Liver (tissue), 9 donors: Measurements from ENCODE around the gene ZNF316. TPM values are rescaled to one million over a fixed set of nuclear protein-coding genes. Genes with fewer than 3 reads are reported as not detected.

Experiments
- DNase-seq: peaks from one replicate; pipeline ENCODE4 v3.0.0-alpha.2; 2017; ENCODE audit warnings: low spot score
- H3K27ac ChIP-seq, 2 donors: one replicate each; pipeline ENCODE4 v1.7.0; 2013; ENCODE audit warnings: inconsistent platforms in 2 of 2, low read length in 2 of 2, control low read depth in 1 of 2, low read depth in 1 of 2, mild to moderate bottlenecking in 1 of 2
- H3K27me3 ChIP-seq, 4 donors: one replicate each; pipeline versions ENCODE4 v1.6.1 to v1.7.0; 2013; ENCODE audit warnings: low read length in 3 of 4, inconsistent platforms in 1 of 4, mild to moderate bottlenecking in 1 of 4, moderate library complexity in 1 of 4; ENCODE audit not compliant: control insufficient read depth in 4 of 4, insufficient read depth in 4 of 4
- H3K36me3 ChIP-seq, 4 donors: one replicate each; pipeline versions ENCODE4 v1.6.1 to v1.7.0; 2013; ENCODE audit warnings: low read length in 3 of 4, mild to moderate bottlenecking in 3 of 4, low read depth in 1 of 4, moderate library complexity in 1 of 4; ENCODE audit not compliant: control insufficient read depth in 4 of 4, insufficient read depth in 3 of 4
- H3K4me1 ChIP-seq, 4 donors: one replicate each; pipeline versions ENCODE4 v1.6.1 to v1.7.0; 2013; ENCODE audit warnings: low read length in 3 of 4, mild to moderate bottlenecking in 3 of 4, moderate library complexity in 1 of 4; ENCODE audit not compliant: control insufficient read depth in 4 of 4, insufficient read depth in 4 of 4
- H3K4me3 ChIP-seq, 3 donors: one replicate each; pipeline versions ENCODE4 v1.6.1 to v1.7.0; 2013; ENCODE audit warnings: low read length in 3 of 3, control low read depth in 1 of 3, low read depth in 1 of 3, mild to moderate bottlenecking in 1 of 3
- H3K9ac ChIP-seq, 2 donors: one replicate each; pipeline ENCODE4 v1.7.0; 2013; ENCODE audit warnings: low read length in 2 of 2, mild to moderate bottlenecking in 2 of 2, moderate library complexity in 2 of 2, control low read depth in 1 of 2, low read depth in 1 of 2
- H3K9me3 ChIP-seq, 4 donors: one replicate each; pipeline versions ENCODE4 v1.6.1 to v1.7.0; 2013; ENCODE audit warnings: low read length in 3 of 4; ENCODE audit not compliant: control insufficient read depth in 4 of 4
- ATF3 ChIP-seq: IDR thresholded peaks from 2 replicates; pipeline ENCODE4 v1.6.1; 2016; ENCODE audit warnings: antibody characterized with exemption
- EGR1 ChIP-seq, 2 donors: IDR thresholded peaks; 2 replicates each; pipeline ENCODE4 v1.6.1; 2016 to 2018; ENCODE audit warnings: antibody characterized with exemption in 2 of 2, low read depth in 2 of 2
- FOXA1 ChIP-seq: IDR thresholded peaks from 2 replicates; pipeline ENCODE4 v1.6.1; 2016; ENCODE audit warnings: antibody characterized with exemption
- FOXA2 ChIP-seq: IDR thresholded peaks from 2 replicates; pipeline ENCODE4 v1.6.1; 2016; ENCODE audit warnings: antibody characterized with exemption
- GABPA ChIP-seq, 2 donors: IDR thresholded peaks in 1 of 2; conservative IDR thresholded peaks in 1 of 2; 2 replicates each; pipeline ENCODE4 v1.6.1; 2016; ENCODE audit warnings: antibody characterized with exemption in 2 of 2, mild to moderate bottlenecking in 1 of 2, moderate library complexity in 1 of 2
- HNF4A ChIP-seq, 2 donors: conservative IDR thresholded peaks; 2 replicates each; pipeline ENCODE4 v1.6.1; 2016; ENCODE audit warnings: antibody characterized with exemption in 2 of 2, mild to moderate bottlenecking in 2 of 2
- HNF4G ChIP-seq: IDR thresholded peaks from 2 replicates; pipeline ENCODE4 v1.6.1; 2016; ENCODE audit warnings: antibody characterized with exemption
- JUND ChIP-seq, 2 donors: IDR thresholded peaks; 2 replicates each; pipeline ENCODE4 v1.6.1; 2016; ENCODE audit warnings: antibody characterized with exemption in 2 of 2
- NR2F2 ChIP-seq: IDR thresholded peaks from 2 replicates; pipeline ENCODE4 v1.6.1; 2016; ENCODE audit warnings: antibody characterized with exemption
- RAD21 ChIP-seq, 2 donors: IDR thresholded peaks; 2 replicates each; pipeline ENCODE4 v1.6.1; 2016; ENCODE audit warnings: antibody characterized with exemption in 2 of 2, mild to moderate bottlenecking in 2 of 2
- RXRA ChIP-seq, 2 donors: IDR thresholded peaks; 2 replicates each; pipeline ENCODE4 v1.6.1; 2017 to 2018; ENCODE audit warnings: antibody characterized with exemption in 2 of 2, mild to moderate bottlenecking in 1 of 2
- SP1 ChIP-seq: IDR thresholded peaks from 2 replicates; pipeline ENCODE4 v1.6.1; 2018; ENCODE audit warnings: antibody characterized with exemption, mild to moderate bottlenecking
- TAF1 ChIP-seq: conservative IDR thresholded peaks from 2 replicates; pipeline ENCODE4 v1.6.1; 2016; ENCODE audit warnings: antibody characterized with exemption, mild to moderate bottlenecking
- YY1 ChIP-seq: IDR thresholded peaks from 2 replicates; pipeline ENCODE4 v1.6.1; 2016; ENCODE audit warnings: antibody characterized with exemption, mild to moderate bottlenecking
- WGBS: extraction: QIAGEN DNeasy Blood & Tissue Kit; methylation state at CpG from one replicate; pipeline ENCODE4 v1.1.7; 2013; 5-methylcytosine and 5-hydroxymethylcytosine counted together
- polyA plus RNA-seq, 2 donors: library from polyadenylated mRNA; stranded (reverse) in 1 of 2; unstranded in 1 of 2; fragments of 200-250 nt in 1 of 2; fragments of >200 nt in 1 of 2; fragmentation: Nextera tagmentation in 1 of 2; extraction: Ambion mirVana in 1 of 2; gene quantifications; one replicate each; pipeline versions ENCODE4 v1.2.1 to v1.2.3, GENCODE V29; 2013 to 2015
- total RNA-seq, 2 donors: library from RNA; depleted of rRNA; stranded (reverse); fragments of >200 nt; gene quantifications; one replicate each; pipeline ENCODE4 v1.2.3, GENCODE V29; 2014
- TF ChIP-seq, protein P1 (sequence below): IDR thresholded peaks from 2 replicates; pipeline ENCODE4 v1.6.1; 2016; ENCODE audit warnings: antibody characterized with exemption, mild to moderate bottlenecking
- TF ChIP-seq, protein P2 (sequence below): IDR thresholded peaks from 2 replicates; pipeline ENCODE4 v1.6.1; 2016; ENCODE audit warnings: antibody characterized with exemption
- TF ChIP-seq, protein P3 (sequence below): IDR thresholded peaks from 2 replicates; pipeline ENCODE4 v1.6.1; 2016; ENCODE audit warnings: antibody characterized with exemption
- TF ChIP-seq, protein P4 (sequence below): fragments of 150-350 bp; IDR thresholded peaks from 2 replicates; pipeline ENCODE4 v1.5.1; 2017; ENCODE audit warnings: improper control_type of control experiment, low read depth, low read length; ENCODE audit not compliant: missing input control
- donor health status: healthy.
- donor health status: healthy.
- donor health status: healthy.
- donor health status: healthy.
- donor health status: healthy.

The ZNF316 gene
- total and polyA plus RNA-seq, 4 donors = 0.35 to 14.3 (median 7.2) TPM

GRCh38 chr7:6616854-6617643, 20.1 kb upstream of the ZNF316 start:
- Histone ChIP-seq H3K4me3 (no peak overlapping the region), H3K9ac (no peak overlapping the region), H3K4me1 (peaks cover 0 to 7% (median 5%) of the 10 kb centered on the region in 4 donors), H3K36me3 (no peaks in the 10 kb centered on the region), H3K27ac (no peak overlapping the region), H3K9me3 (no peaks in the 10 kb centered on the region), H3K27me3 (peaks cover 0 to 4% (median 3%) of the 10 kb centered on the region in 4 donors)
- TF ChIP-seq, protein P1, sequence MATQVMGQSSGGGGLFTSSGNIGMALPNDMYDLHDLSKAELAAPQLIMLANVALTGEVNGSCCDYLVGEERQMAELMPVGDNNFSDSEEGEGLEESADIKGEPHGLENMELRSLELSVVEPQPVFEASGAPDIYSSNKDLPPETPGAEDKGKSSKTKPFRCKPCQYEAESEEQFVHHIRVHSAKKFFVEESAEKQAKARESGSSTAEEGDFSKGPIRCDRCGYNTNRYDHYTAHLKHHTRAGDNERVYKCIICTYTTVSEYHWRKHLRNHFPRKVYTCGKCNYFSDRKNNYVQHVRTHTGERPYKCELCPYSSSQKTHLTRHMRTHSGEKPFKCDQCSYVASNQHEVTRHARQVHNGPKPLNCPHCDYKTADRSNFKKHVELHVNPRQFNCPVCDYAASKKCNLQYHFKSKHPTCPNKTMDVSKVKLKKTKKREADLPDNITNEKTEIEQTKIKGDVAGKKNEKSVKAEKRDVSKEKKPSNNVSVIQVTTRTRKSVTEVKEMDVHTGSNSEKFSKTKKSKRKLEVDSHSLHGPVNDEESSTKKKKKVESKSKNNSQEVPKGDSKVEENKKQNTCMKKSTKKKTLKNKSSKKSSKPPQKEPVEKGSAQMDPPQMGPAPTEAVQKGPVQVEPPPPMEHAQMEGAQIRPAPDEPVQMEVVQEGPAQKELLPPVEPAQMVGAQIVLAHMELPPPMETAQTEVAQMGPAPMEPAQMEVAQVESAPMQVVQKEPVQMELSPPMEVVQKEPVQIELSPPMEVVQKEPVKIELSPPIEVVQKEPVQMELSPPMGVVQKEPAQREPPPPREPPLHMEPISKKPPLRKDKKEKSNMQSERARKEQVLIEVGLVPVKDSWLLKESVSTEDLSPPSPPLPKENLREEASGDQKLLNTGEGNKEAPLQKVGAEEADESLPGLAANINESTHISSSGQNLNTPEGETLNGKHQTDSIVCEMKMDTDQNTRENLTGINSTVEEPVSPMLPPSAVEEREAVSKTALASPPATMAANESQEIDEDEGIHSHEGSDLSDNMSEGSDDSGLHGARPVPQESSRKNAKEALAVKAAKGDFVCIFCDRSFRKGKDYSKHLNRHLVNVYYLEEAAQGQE = no peak
- no peak for TF ChIP-seq EGR1 (IDR thresholded peaks at IDR 0.05; ENCODE audit: low read depth in 2 of 2)
- TF ChIP-seq, protein P2, sequence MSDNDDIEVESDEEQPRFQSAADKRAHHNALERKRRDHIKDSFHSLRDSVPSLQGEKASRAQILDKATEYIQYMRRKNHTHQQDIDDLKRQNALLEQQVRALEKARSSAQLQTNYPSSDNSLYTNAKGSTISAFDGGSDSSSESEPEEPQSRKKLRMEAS = no peak
- TF ChIP-seq HNF4A (conservative IDR thresholded peaks at IDR 0.05) = no peak
- TF ChIP-seq ATF3 = no peak
- no peak for TF ChIP-seq FOXA2
- TF ChIP-seq TAF1 = no peak
- TF ChIP-seq NR2F2 = no peak
- no peak for TF ChIP-seq RAD21 (IDR thresholded peaks at IDR 0.05)
- TF ChIP-seq JUND (IDR thresholded peaks at IDR 0.05) = no peak
- TF ChIP-seq RXRA (IDR thresholded peaks at IDR 0.05) = no peak
- TF ChIP-seq SP1 = no peak
- no peak for TF ChIP-seq FOXA1
- DNase-seq = no peak
- 95% methylated on average over 20 of the region's 20 CpGs for WGBS

GRCh38 chr7:6618621-6619020, 18.5 kb upstream of the ZNF316 start:
- WGBS = 88% methylated on average over 4 of the region's 4 CpGs
- no peak for TF ChIP-seq EGR1 (IDR thresholded peaks at IDR 0.05; ENCODE audit: low read depth in 2 of 2)
- TF ChIP-seq RAD21 (IDR thresholded peaks at IDR 0.05) = no peak
- TF ChIP-seq, protein P1 = no peak
- TF ChIP-seq FOXA2 = no peak
- TF ChIP-seq, protein P3, sequence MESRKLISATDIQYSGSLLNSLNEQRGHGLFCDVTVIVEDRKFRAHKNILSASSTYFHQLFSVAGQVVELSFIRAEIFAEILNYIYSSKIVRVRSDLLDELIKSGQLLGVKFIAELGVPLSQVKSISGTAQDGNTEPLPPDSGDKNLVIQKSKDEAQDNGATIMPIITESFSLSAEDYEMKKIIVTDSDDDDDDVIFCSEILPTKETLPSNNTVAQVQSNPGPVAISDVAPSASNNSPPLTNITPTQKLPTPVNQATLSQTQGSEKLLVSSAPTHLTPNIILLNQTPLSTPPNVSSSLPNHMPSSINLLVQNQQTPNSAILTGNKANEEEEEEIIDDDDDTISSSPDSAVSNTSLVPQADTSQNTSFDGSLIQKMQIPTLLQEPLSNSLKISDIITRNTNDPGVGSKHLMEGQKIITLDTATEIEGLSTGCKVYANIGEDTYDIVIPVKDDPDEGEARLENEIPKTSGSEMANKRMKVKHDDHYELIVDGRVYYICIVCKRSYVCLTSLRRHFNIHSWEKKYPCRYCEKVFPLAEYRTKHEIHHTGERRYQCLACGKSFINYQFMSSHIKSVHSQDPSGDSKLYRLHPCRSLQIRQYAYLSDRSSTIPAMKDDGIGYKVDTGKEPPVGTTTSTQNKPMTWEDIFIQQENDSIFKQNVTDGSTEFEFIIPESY = no peak
- no peak for TF ChIP-seq ATF3
- TF ChIP-seq, protein P2 = no peak
- no peak for TF ChIP-seq RXRA (IDR thresholded peaks at IDR 0.05)
- no peak for TF ChIP-seq HNF4A (conservative IDR thresholded peaks at IDR 0.05)
- TF ChIP-seq, protein P4, sequence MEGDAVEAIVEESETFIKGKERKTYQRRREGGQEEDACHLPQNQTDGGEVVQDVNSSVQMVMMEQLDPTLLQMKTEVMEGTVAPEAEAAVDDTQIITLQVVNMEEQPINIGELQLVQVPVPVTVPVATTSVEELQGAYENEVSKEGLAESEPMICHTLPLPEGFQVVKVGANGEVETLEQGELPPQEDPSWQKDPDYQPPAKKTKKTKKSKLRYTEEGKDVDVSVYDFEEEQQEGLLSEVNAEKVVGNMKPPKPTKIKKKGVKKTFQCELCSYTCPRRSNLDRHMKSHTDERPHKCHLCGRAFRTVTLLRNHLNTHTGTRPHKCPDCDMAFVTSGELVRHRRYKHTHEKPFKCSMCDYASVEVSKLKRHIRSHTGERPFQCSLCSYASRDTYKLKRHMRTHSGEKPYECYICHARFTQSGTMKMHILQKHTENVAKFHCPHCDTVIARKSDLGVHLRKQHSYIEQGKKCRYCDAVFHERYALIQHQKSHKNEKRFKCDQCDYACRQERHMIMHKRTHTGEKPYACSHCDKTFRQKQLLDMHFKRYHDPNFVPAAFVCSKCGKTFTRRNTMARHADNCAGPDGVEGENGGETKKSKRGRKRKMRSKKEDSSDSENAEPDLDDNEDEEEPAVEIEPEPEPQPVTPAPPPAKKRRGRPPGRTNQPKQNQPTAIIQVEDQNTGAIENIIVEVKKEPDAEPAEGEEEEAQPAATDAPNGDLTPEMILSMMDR = no peak
- no peak for TF ChIP-seq YY1
- no peak for TF ChIP-seq NR2F2
- no peak for TF ChIP-seq GABPA (IDR thresholded peaks at IDR 0.05 in 1 of 2, conservative IDR thresholded peaks at IDR 0.05 in 1 of 2)
- TF ChIP-seq FOXA1 = no peak
- no peak for TF ChIP-seq TAF1
- TF ChIP-seq JUND (IDR thresholded peaks at IDR 0.05) = no peak
- TF ChIP-seq HNF4G = no peak
- no peak for TF ChIP-seq SP1
- Histone ChIP-seq H3K27ac (no peak overlapping the region), H3K4me3 (no peak overlapping the region), H3K36me3 (no peaks in the 10 kb centered on the region), H3K9me3 (no peaks in the 10 kb centered on the region), H3K4me1 (peaks cover 0 to 7% (median 5%) of the 10 kb centered on the region in 4 donors), H3K9ac (no peak overlapping the region), H3K27me3 (peaks cover 0 to 4% (median 3%) of the 10 kb centered on the region in 4 donors)
- DNase-seq = no peak
